PC-3 (cell line): Measurements from ENCODE around the gene DLG5. TPM values are rescaled to one million over a fixed set of nuclear protein-coding genes. Genes with fewer than 3 reads are reported as not detected.

ENCODE experiments used
- total RNA-seq: library from RNA; depleted of rRNA; stranded (reverse); fragments of >200 nt; gene quantifications from 2 replicates; pipeline ENCODE4 v1.2.3, GENCODE V29; 2014; rRNA removed

Gene DLG5
- total RNA-seq, 1 experiment from 2014 or later: 118 TPM

Other genes with a start within 250 kb of the DLG5 start
- 97.0 and 97.2 TPM in 2 replicates for gene POLR3A, start 102.8 kb upstream of the DLG5 start, total RNA-seq
- 7,274 and 9,576 TPM in 2 replicates for gene RPS24, start 107.1 kb upstream of the DLG5 start, total RNA-seq